ENCODE measurements around the gene ZNRF4. TPM values are rescaled to one million over a fixed set of nuclear protein-coding genes. Genes with fewer than 3 reads are reported as not detected.

The ZNRF4 gene
- total and polyA plus RNA-seq, 2 of the 8 experiments (the other 6 are each of a cell fraction or from before 2014, with no cell fraction given) = not detected

DNA sequence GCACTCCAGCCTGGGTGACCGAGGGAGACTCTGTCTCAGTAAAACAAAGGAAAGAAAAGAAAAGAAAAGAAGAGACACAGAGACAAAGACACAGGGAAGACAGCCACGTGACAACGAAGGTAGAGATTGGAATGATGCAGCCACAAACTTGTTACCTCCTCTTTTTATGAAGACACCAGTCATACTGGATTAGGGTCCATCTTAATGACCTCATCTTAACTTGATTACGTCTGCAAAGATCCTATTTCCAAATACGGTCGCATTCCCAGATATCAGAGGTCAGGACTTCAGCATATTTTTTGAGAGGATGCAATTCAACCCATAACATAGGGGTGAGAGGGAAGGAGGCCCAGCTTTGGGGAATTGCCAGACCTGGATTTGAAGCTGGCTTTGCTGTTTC, 4.1 kb downstream of the ZNRF4 start:
- Histone ChIP-seq H3K36me3 (ENCODE audit: control insufficient read depth in 2 of 4, insufficient read depth in 4 of 4, low read length in 3 of 4) (no peaks in the 10 kb centered on the region), H2BK12ac (ENCODE audit: low read depth, low read length) (no peak overlapping the region), H4K5ac (ENCODE audit: insufficient read length, low read depth, low read length) (no peak overlapping the region), H3K14ac (ENCODE audit: insufficient read length) (no peak overlapping the region), H4K8ac (ENCODE audit: extremely low read depth, insufficient read depth, low read length) (no peak overlapping the region), H3K4me1 (replicated peaks in 1 of 4; ENCODE audit: control insufficient read depth in 3 of 4, insufficient read depth in 4 of 4, low read length in 3 of 4) (no peaks in the 10 kb centered on the region), H3K4me3 (ENCODE audit: extremely low read depth in 1 of 4, insufficient read depth in 2 of 4, low read depth in 3 of 4, low read length in 4 of 4) (no peak overlapping the region), H3K79me1 (ENCODE audit: low read depth, low read length) (no peaks in the 10 kb centered on the region), H2AK5ac (ENCODE audit: low read depth, low read length) (no peak overlapping the region), H2BK5ac (ENCODE audit: low read depth, low read length) (no peak overlapping the region), H3K9ac (replicated peaks in 1 of 4; ENCODE audit: extremely low read depth in 1 of 4, low read depth in 3 of 4, low read length in 3 of 4) (no peak overlapping the region), H4K20me1 (replicated peaks in 1 of 2; ENCODE audit: control insufficient read depth in 1 of 2, insufficient read depth in 2 of 2, low read length in 2 of 2) (no peaks in the 10 kb centered on the region), H3K27me3 (replicated peaks in 1 of 4; ENCODE audit: control insufficient read depth in 3 of 4, extremely low read depth in 1 of 4, insufficient read depth in 3 of 4, low read length in 3 of 4) (peaks cover 0 to 1% (median 0%) of the 10 kb centered on the region in 4 experiments; a peak in 3 of 7 replicates), H3K9me3 (ENCODE audit: insufficient read depth in 2 of 2, low read depth in 1 of 2, low read length in 1 of 2) (0 out of 4 replicates have a peak, but pooled peaks cover 0 to 3% of the 10 kb centered on the region in 2 experiments), H3K23me2 (ENCODE audit: low read depth, low read length) (no peaks in the 10 kb centered on the region), H2AFZ (ENCODE audit: low read length) (no peak overlapping the region), H3K27ac (ENCODE audit: low read depth, low read length) (no peak overlapping the region), H2BK20ac (ENCODE audit: low read length) (no peak overlapping the region), H4K91ac (replicated peaks; ENCODE audit: insufficient read length, low read length) (no peak overlapping the region), H3K18ac (ENCODE audit: extremely low read depth, low read length) (no peak overlapping the region), H3K56ac (replicated peaks; ENCODE audit: insufficient read length, low read depth, low read length) (no peak overlapping the region), H3K4me2 (ENCODE audit: insufficient read depth in 1 of 2, low read depth in 2 of 2, low read length in 2 of 2) (no peak overlapping the region), H2BK120ac (replicated peaks; ENCODE audit: low read depth, low read length) (no peak overlapping the region), H3K4ac (replicated peaks; ENCODE audit: insufficient read length, low read depth, low read length) (no peak overlapping the region), H3K79me2 (ENCODE audit: control insufficient read depth in 1 of 2, insufficient read depth in 2 of 2, low read length in 2 of 2) (no peaks in the 10 kb centered on the region), H3K23ac (ENCODE audit: insufficient read length) (no peak overlapping the region), H2BK15ac (ENCODE audit: low read length) (no peak overlapping the region)
- no peak for DNase-seq (ENCODE audit: low read depth in 1 of 2, low spot score in 2 of 2)
- CTCF ChIA-PET (ENCODE audit: partially characterized antibody) = interaction anchor here (0.9 kb wide), 1 partner anchor 11 kb away, joined by 4 read pairs; no protein-coding TSS in a partner anchor
- no peak for FAIRE-seq
- POLR2A ChIA-PET (ENCODE audit: partially characterized antibody) = no interaction called here
- 96% methylated on average over 6 of the region's 6 CpGs; no CpG with 5 or more reads in 1 of the 2 experiments for WGBS, 2 experiments (ENCODE audit: extremely low coverage in 1 of 2, insufficient coverage in 1 of 2, insufficient read length in 1 of 2, insufficient replicate concordance in 2 of 2, low coverage in 1 of 2, low lambda C conversion rate in 2 of 2, missing lambda C conversion rate in 1 of 2)
- TF ChIP-seq POLR2AphosphoS5 (IDR thresholded peaks at IDR 0.05; ENCODE audit: low read depth, low read length) (no peak), POU5F1 (IDR thresholded peaks at IDR 0.05; ENCODE audit: low read depth, low read length) (no peak), USF2 (IDR thresholded peaks at IDR 0.05; ENCODE audit: low read length) (no peak), FOSL1 (IDR thresholded peaks at IDR 0.05; ENCODE audit: insufficient read depth, low read depth, low read length) (no peak), KDM1A (IDR thresholded peaks at IDR 0.05; ENCODE audit: borderline replicate concordance, low read length) (no peak), GABPA (IDR thresholded peaks at IDR 0.05; ENCODE audit: borderline replicate concordance, insufficient read depth, low read length) (no peak), EP300 (IDR thresholded peaks at IDR 0.05; ENCODE audit: borderline replicate concordance in 1 of 2, low read depth in 2 of 2, low read length in 2 of 2) (no peak), CBX5 (IDR thresholded peaks at IDR 0.05; ENCODE audit: low read depth, low read length) (no peak)
- TF ChIP-seq, protein P1, sequence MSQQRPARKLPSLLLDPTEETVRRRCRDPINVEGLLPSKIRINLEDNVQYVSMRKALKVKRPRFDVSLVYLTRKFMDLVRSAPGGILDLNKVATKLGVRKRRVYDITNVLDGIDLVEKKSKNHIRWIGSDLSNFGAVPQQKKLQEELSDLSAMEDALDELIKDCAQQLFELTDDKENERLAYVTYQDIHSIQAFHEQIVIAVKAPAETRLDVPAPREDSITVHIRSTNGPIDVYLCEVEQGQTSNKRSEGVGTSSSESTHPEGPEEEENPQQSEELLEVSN (IDR thresholded peaks at IDR 0.05) = no peak
- TF ChIP-seq, protein P2, sequence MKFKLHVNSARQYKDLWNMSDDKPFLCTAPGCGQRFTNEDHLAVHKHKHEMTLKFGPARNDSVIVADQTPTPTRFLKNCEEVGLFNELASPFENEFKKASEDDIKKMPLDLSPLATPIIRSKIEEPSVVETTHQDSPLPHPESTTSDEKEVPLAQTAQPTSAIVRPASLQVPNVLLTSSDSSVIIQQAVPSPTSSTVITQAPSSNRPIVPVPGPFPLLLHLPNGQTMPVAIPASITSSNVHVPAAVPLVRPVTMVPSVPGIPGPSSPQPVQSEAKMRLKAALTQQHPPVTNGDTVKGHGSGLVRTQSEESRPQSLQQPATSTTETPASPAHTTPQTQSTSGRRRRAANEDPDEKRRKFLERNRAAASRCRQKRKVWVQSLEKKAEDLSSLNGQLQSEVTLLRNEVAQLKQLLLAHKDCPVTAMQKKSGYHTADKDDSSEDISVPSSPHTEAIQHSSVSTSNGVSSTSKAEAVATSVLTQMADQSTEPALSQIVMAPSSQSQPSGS (IDR thresholded peaks at IDR 0.05; ENCODE audit: low read length) = no peak
